ENCODE measurements around the gene SETBP1.

The SETBP1 gene

DNA sequence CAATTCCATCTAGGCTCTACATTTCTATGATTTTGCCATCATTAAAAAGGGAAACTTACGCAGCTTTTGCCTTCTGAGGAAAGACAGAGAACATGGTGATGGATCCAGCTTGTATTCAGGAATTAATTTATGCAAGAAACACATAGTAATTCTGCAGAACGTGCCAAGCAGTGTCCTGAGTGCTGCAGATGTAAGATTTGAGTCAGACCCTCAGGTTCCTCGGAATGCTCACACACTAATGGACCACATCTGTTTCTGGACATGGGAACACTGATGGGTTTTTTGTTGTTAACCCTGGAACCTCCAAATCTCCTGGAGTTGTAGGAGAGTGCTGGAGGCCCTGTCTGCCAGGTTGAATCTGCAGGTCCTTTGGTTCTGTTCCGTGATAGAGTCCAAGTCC, 132.9 kb downstream of the SETBP1 start:
- no peak for FAIRE-seq
- no peak for TF ChIP-seq POLR2AphosphoS5 (IDR thresholded peaks at IDR 0.05; ENCODE audit: low read depth, low read length)
- TF ChIP-seq TAF1 (IDR thresholded peaks at IDR 0.05; ENCODE audit: borderline replicate concordance, low read depth, low read length): no peak
- TF ChIP-seq POLR2A (IDR thresholded peaks at IDR 0.05; ENCODE audit: low read depth, low read length): no peak
- no peak for DNase-seq (ENCODE audit: insufficient read length)

- no peak for FAIRE-seq
- no peak for DNase-seq (ENCODE audit: insufficient read length)
- TF ChIP-seq TAF1 (IDR thresholded peaks at IDR 0.05; ENCODE audit: borderline replicate concordance, low read depth, low read length) (no peak), POLR2A (IDR thresholded peaks at IDR 0.05; ENCODE audit: low read depth, low read length) (no peak), POLR2AphosphoS5 (IDR thresholded peaks at IDR 0.05; ENCODE audit: low read depth, low read length) (no peak)
These were observed 134.4 kb downstream of the SETBP1 start for GRCh38 chr18:44815108-44815507.

GRCh38 chr18:44816050-44816449, 135.4 kb downstream of the SETBP1 start:
- no peak for FAIRE-seq
- DNase-seq (ENCODE audit: insufficient read length): no peak
- TF ChIP-seq POLR2AphosphoS5 (IDR thresholded peaks at IDR 0.05; ENCODE audit: low read depth, low read length) (no peak), POLR2A (IDR thresholded peaks at IDR 0.05; ENCODE audit: low read depth, low read length) (no peak), TAF1 (IDR thresholded peaks at IDR 0.05; ENCODE audit: borderline replicate concordance, low read depth, low read length) (no peak)

DNA sequence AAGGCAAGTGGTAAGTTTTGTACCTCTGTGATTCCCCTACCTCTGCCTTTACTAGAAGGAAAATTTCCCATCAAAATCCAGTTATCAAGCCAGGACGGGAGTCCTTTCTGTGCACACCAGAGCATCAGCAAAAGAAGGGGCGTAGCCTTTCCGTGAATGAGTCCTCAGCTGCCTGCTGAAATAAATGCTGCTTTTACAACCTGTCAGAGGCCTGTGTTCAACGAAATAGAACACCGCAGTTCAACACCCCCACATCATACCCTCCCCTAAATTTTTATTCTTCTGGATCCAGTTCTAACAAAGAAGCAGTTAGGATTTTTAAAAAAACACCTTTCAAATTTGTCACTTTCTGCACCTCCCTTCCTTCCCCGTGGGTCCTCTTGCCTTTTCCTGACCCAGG, 135.8 kb downstream of the SETBP1 start:
- TF ChIP-seq POLR2A (IDR thresholded peaks at IDR 0.05; ENCODE audit: low read depth, low read length) (no peak), TAF1 (IDR thresholded peaks at IDR 0.05; ENCODE audit: borderline replicate concordance, low read depth, low read length) (no peak), POLR2AphosphoS5 (IDR thresholded peaks at IDR 0.05; ENCODE audit: low read depth, low read length) (no peak)
- DNase-seq (ENCODE audit: insufficient read length) (no peak), FAIRE-seq (no peak)

DNA sequence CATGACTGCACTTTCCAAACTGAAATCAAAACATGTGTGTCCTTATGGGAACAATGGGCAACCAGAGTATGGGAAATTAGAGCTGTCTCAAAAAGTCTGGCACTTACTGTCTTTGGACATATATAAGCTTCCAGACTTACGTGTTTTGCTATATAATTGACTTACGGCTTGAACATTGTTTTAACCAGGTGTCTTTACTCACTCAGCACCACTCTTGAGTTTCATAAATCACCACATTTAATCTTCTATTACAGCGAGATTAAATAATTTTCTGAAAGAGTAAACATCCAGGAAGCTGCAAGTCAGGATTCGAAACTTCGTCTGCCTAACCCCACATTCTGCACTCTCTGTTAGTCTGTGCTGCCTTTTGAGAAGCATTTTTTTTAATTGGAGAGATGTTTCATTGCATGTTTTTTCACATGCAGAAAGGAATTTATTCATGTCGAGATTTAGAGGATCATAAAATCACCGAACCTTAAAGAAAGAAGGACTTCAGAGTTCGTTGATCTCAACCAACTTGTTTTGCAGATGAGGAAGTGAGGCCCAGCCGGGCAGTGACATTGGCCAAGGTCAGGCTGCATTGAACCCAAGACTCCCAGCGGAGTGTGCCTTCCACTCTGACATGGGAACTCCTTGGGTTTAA, 137.3 kb downstream of the SETBP1 start:
- FAIRE-seq (peak; percentile 5), DNase-seq (ENCODE audit: insufficient read length) (no peak)
- no peak for TF ChIP-seq POLR2A (IDR thresholded peaks at IDR 0.05; ENCODE audit: low read depth, low read length)

DNA sequence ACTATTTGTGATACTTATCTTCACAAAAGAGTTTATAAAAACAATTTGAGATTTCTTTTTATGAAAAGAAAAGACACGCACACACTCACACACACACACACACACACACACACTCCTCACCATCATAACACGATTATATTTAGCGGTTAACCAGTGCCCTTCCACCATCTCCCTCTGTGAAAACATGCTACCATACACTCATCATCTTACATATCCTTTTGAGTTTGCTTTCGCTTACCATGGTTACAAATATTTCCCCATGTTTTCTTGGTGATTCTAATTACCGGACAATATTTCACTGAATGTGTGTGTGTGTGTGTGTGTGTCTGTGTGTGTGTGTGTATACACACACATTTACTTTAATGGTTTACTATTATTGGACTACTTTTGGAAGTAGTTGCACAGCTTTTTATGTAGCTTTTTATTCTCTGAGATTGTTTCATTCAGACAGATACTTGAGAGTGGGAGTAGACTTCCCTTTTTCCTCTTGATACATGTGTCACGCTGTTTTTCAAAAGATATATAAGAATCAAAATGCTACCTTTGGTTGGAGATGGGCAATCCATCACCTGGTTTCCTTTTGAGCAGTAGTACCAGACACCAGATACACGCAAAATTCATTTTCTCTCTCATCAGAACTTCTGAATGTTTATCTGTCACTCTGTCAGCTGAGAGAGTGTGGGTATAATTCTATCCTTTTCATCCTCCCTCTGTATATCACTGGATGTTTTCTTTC, 138.1 kb downstream of the SETBP1 start:
- DNase-seq (ENCODE audit: insufficient read length): peak; percentile 18
- FAIRE-seq: peak; percentile 86
- no peak for TF ChIP-seq TAF1 (IDR thresholded peaks at IDR 0.05; ENCODE audit: borderline replicate concordance, low read depth, low read length)
- TF ChIP-seq POLR2AphosphoS5 (IDR thresholded peaks at IDR 0.05; ENCODE audit: low read depth, low read length): no peak
- no peak for TF ChIP-seq POLR2A (IDR thresholded peaks at IDR 0.05; ENCODE audit: low read depth, low read length)

- no peak for TF ChIP-seq TAF1 (IDR thresholded peaks at IDR 0.05; ENCODE audit: borderline replicate concordance, low read depth, low read length)
- TF ChIP-seq POLR2A (IDR thresholded peaks at IDR 0.05; ENCODE audit: low read depth, low read length): no peak
- no peak for TF ChIP-seq POLR2AphosphoS5 (IDR thresholded peaks at IDR 0.05; ENCODE audit: low read depth, low read length)
- DNase-seq (ENCODE audit: insufficient read length): no peak
- peak; percentile 72 for FAIRE-seq
These were observed 139.3 kb downstream of the SETBP1 start for GRCh38 chr18:44819944-44820510.

DNA sequence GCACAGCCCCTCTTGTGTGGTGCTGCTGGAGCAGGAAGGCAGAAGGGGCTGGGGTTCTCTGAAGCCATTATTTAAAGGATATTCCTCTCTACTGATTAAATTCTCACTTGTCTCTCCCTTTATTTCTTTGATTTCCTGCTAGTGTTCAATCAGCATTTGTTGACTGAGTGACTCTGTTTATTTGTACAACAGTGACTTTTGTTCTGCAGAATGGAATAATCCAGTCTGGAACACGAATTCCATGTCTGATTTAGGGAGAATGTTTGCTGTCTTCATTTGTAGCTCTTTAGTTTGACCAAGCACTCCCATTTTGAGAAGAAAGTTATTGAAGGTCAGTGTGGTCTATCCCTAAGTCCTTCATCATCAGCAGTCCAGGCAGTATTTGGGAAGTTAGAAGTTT, 141.2 kb downstream of the SETBP1 start:
- DNase-seq (ENCODE audit: insufficient read length) (no peak), FAIRE-seq (no peak)
- TF ChIP-seq POLR2A (IDR thresholded peaks at IDR 0.05; ENCODE audit: low read depth, low read length) (no peak), TAF1 (IDR thresholded peaks at IDR 0.05; ENCODE audit: borderline replicate concordance, low read depth, low read length) (no peak), POLR2AphosphoS5 (IDR thresholded peaks at IDR 0.05; ENCODE audit: low read depth, low read length) (no peak)

DNA sequence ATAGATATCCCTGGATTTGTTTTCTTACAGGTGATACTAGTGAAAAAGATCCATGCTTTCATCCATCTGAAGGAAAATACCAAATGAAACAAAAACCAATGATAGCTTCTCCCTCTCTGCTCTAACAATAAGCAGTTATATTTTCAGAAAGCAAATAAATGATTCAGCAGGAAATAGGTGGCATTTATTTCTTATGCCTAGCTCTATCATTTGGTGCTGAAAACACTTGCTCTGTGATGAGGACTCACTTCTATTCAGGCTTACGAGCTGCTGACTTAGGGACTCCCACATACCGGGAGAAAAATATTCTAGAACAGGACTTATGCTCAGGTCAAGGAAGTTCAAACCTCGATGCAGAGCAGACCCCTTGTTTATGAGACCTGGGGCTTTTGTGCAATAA, 142.6 kb downstream of the SETBP1 start:
- FAIRE-seq: no peak
- no peak for TF ChIP-seq POLR2A (IDR thresholded peaks at IDR 0.05; ENCODE audit: low read depth, low read length)
- TF ChIP-seq POLR2AphosphoS5 (IDR thresholded peaks at IDR 0.05; ENCODE audit: low read depth, low read length): no peak
- TF ChIP-seq TAF1 (IDR thresholded peaks at IDR 0.05; ENCODE audit: borderline replicate concordance, low read depth, low read length): no peak
- DNase-seq (ENCODE audit: insufficient read length): no peak

DNA sequence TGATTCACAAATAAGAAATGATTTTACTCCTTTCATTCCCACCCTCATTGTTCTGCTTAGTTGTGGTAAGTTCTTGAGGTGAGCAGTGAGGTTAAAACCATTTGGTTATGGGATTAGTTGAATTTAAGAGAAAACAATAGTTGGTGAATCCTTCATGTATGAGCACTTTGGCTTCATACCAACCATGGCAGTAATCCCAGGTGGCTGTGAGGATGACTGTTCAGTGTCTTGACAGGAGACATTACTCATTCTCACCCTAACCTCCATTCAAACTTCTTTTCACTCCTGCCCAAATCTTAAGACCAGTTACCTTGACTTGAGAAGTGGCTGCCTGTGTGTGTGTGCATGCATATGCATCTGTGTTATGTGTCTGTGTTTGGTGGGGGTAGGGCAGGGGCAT, 143.1 kb downstream of the SETBP1 start:
- peak; percentile 14 for FAIRE-seq
- TF ChIP-seq POLR2A (IDR thresholded peaks at IDR 0.05; ENCODE audit: low read depth, low read length) (no peak), TAF1 (IDR thresholded peaks at IDR 0.05; ENCODE audit: borderline replicate concordance, low read depth, low read length) (no peak), POLR2AphosphoS5 (IDR thresholded peaks at IDR 0.05; ENCODE audit: low read depth, low read length) (no peak)
- no peak for DNase-seq (ENCODE audit: insufficient read length)

DNA sequence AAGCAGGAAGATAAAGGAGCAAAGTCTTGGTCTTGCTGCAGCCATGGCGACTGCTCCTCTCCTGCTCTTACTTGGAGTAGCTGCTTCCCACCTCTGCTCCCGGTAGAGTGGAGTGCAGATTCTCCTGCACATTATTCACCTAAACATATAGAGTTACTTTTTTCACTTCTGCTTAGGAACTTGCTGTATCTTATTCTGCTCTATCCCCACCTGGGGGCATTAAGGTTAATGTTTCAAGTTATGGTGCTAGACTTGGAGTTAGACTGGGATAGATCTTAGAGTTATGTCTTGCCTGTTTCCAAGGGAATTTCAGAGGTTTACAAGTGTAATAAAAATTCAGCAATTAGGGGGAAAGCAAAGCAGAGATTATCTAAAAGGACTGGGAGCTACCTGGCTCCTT, 144.2 kb downstream of the SETBP1 start:
- DNase-seq (ENCODE audit: insufficient read length) (no peak), FAIRE-seq (no peak)
- TF ChIP-seq POLR2A (IDR thresholded peaks at IDR 0.05; ENCODE audit: low read depth, low read length) (no peak), POLR2AphosphoS5 (IDR thresholded peaks at IDR 0.05; ENCODE audit: low read depth, low read length) (no peak), TAF1 (IDR thresholded peaks at IDR 0.05; ENCODE audit: borderline replicate concordance, low read depth, low read length) (no peak)
